ENCODE measurements around the gene TUBGCP5.

DNA sequence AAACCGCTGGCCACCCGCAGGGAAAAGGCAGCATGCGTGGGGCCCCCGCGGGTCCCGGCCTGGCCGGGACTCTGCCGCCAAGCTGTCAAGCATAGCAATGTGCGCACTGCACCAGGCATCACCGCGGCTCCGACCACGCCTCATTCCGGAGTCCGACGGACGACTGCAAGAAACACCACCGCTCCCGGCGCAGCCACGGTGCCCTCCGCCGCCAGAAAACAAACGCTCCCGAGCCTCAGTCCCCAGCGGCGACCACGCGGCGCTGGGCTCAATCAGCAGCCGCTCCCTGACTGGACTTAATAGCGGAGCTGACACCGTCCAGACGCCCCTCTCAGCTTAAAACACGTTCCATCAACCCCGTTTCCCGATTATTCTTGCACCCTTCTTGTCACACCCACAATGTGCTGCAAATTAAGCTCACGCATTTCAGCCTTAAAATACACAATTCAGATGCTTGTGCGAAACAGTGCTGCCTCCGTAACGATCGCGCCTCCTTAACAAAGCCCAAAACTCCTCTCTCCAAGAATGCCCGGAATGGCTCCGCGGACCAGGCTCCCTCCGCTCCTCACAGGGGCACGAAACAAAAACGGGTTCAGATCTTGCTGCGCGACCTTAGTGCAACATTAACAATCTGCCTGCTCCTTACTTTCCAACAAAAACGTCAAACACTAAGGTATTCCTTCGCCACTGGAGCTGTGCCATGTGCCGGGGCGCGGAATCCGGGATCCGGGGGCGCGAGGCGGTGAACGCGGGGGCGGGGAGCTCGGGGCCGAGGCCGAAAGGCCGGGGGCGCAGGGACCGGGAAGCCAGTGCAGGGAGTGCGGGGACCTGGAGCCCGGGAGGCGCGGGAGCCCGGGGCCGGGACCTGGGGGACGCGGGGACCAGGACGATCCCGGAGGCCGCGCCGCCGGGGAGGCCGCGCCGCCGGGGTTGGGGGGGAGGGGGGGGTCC is 59.9 kb downstream of the TUBGCP5 start:
- TF ChIP-seq, protein P1, sequence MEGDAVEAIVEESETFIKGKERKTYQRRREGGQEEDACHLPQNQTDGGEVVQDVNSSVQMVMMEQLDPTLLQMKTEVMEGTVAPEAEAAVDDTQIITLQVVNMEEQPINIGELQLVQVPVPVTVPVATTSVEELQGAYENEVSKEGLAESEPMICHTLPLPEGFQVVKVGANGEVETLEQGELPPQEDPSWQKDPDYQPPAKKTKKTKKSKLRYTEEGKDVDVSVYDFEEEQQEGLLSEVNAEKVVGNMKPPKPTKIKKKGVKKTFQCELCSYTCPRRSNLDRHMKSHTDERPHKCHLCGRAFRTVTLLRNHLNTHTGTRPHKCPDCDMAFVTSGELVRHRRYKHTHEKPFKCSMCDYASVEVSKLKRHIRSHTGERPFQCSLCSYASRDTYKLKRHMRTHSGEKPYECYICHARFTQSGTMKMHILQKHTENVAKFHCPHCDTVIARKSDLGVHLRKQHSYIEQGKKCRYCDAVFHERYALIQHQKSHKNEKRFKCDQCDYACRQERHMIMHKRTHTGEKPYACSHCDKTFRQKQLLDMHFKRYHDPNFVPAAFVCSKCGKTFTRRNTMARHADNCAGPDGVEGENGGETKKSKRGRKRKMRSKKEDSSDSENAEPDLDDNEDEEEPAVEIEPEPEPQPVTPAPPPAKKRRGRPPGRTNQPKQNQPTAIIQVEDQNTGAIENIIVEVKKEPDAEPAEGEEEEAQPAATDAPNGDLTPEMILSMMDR (tag by site-specific recombination; IDR thresholded peaks at IDR 0.05), result peak; percentile 28; the same call in 1 of the 2 replicates
- TF ChIP-seq ZNF707 (tag by site-specific recombination; IDR thresholded peaks at IDR 0.05), result no peak
- TF ChIP-seq ZXDB (tag by site-specific recombination; IDR thresholded peaks at IDR 0.05), result no peak
- no peak for TF ChIP-seq ZNF138 (tag by site-specific recombination; IDR thresholded peaks at IDR 0.05; ENCODE audit: borderline replicate concordance)
- TF ChIP-seq ZNF175 (tag by site-specific recombination; IDR thresholded peaks at IDR 0.05), result no peak
- TF ChIP-seq, protein P2, sequence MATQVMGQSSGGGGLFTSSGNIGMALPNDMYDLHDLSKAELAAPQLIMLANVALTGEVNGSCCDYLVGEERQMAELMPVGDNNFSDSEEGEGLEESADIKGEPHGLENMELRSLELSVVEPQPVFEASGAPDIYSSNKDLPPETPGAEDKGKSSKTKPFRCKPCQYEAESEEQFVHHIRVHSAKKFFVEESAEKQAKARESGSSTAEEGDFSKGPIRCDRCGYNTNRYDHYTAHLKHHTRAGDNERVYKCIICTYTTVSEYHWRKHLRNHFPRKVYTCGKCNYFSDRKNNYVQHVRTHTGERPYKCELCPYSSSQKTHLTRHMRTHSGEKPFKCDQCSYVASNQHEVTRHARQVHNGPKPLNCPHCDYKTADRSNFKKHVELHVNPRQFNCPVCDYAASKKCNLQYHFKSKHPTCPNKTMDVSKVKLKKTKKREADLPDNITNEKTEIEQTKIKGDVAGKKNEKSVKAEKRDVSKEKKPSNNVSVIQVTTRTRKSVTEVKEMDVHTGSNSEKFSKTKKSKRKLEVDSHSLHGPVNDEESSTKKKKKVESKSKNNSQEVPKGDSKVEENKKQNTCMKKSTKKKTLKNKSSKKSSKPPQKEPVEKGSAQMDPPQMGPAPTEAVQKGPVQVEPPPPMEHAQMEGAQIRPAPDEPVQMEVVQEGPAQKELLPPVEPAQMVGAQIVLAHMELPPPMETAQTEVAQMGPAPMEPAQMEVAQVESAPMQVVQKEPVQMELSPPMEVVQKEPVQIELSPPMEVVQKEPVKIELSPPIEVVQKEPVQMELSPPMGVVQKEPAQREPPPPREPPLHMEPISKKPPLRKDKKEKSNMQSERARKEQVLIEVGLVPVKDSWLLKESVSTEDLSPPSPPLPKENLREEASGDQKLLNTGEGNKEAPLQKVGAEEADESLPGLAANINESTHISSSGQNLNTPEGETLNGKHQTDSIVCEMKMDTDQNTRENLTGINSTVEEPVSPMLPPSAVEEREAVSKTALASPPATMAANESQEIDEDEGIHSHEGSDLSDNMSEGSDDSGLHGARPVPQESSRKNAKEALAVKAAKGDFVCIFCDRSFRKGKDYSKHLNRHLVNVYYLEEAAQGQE (tag by site-specific recombination; IDR thresholded peaks at IDR 0.05), result no peak
- no peak; the same call in 1 of the 2 replicates for TF ChIP-seq KLF1 (tag by site-specific recombination; IDR thresholded peaks at IDR 0.05)
